GM12878 (cell line): ENCODE measurements around the gene HOXB3.

Source experiments
- HCFC1 ChIP-seq: fragments of 150-350 bp; IDR thresholded peaks from 2 replicates; pipeline ENCODE4 v1.6.1; 2014; ENCODE audit warnings: low read length
- RAD51 ChIP-seq: fragments of 450-650 bp; IDR thresholded peaks from 2 replicates; pipeline ENCODE4 v1.6.1; 2016; ENCODE audit warnings: moderate library complexity, mild to moderate bottlenecking, inconsistent platforms

DNA sequence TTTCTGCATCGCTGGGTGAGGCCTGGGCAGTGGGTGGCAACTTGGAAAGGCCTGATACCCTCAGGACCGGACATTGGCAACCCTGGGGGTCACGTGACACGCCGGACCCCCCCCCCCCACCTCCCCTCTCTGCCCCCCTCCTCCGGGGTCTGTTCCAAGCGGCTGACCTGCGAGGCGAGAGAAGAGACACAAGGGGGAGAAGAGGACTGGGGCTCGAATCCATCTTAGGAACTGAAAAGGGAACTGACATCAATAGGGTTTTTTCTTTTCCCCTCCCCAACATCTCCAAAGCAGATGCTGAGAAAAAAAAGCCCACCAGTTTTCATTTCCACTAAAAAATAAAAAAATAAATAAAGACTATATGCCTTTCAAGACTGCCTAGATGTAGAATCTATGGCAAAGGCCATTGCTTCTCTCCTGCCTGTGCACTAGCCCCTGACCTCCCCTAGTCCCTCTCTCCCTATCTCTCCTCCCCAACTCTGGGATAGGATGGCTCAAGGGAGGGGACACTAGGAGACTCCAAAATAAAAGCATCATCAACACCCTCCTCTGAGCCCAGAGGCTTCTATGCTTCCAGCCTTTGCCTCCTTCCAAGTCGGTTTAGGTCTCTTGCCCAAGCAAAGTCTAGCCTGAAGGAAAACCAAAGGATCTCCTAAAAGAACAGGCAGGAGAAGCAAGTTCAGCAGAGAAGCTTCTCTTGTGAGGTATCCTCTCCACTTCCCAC lies 37.4 kb downstream of the HOXB3 start:
- TF ChIP-seq HCFC1 (no peak), RAD51 (peak; percentile 24; the same call in 1 of the 2 replicates)
